HCT116 (cell line): ENCODE measurements around the gene ANAPC7. TPM values are rescaled to one million over a fixed set of nuclear protein-coding genes. Genes with fewer than 3 reads are reported as not detected.

Experiments
- CEBPB ChIP-seq: IDR thresholded peaks from 2 replicates; pipeline ENCODE4 v1.6.1; 2012; ENCODE audit warnings: low read depth
- EZH2 ChIP-seq: fragments of 200-600 bp; sonication (generic); IDR thresholded peaks from 2 replicates; pipeline ENCODE4 v1.6.1; 2017; ENCODE audit warnings: antibody characterized with exemption, mixed run types
- EZH2phosphoT487 ChIP-seq: fragments of 200-600 bp; IDR thresholded peaks from 2 replicates; pipeline ENCODE4 v1.6.1; 2018; ENCODE audit warnings: antibody characterized with exemption, borderline replicate concordance
- JUND ChIP-seq: IDR thresholded peaks from 2 replicates; pipeline ENCODE4 v1.6.1; 2012
- RAD21 ChIP-seq: IDR thresholded peaks from 2 replicates; pipeline ENCODE4 v1.6.1; 2012; ENCODE audit warnings: low read depth, mild to moderate bottlenecking
- REST ChIP-seq: IDR thresholded peaks from 2 replicates; pipeline ENCODE4 v1.6.1; 2012; ENCODE audit warnings: low read depth
- SIN3A ChIP-seq: IDR thresholded peaks from 2 replicates; pipeline ENCODE4 v1.6.1; 2012; ENCODE audit warnings: low read depth
- SRF ChIP-seq: IDR thresholded peaks from 2 replicates; pipeline ENCODE4 v1.6.1; 2012; ENCODE audit warnings: low read depth
- TCF7L2 ChIP-seq: IDR thresholded peaks from 2 replicates; pipeline ENCODE4 v1.7.0; 2011; ENCODE audit warnings: borderline replicate concordance, inconsistent platforms; ENCODE audit not compliant: insufficient read depth, insufficient read length; ENCODE audit errors: extremely low read depth
- YY1 ChIP-seq: IDR thresholded peaks from 2 replicates; pipeline ENCODE4 v1.6.1; 2011; ENCODE audit warnings: low read length, low read depth, moderate library complexity, mild to moderate bottlenecking; ENCODE audit not compliant: insufficient replicate concordance; ENCODE audit errors: extremely low read depth
- ZBTB33 ChIP-seq: IDR thresholded peaks from 2 replicates; pipeline ENCODE4 v1.6.1; 2011; ENCODE audit warnings: mild to moderate bottlenecking, low read length, moderate library complexity; ENCODE audit not compliant: insufficient replicate concordance; ENCODE audit errors: extremely low read depth
- ZFX ChIP-seq: fragments of 450-650 bp; IDR thresholded peaks from 2 replicates; pipeline ENCODE4 v1.6.1; 2017
- total RNA-seq: library from RNA; stranded (reverse); gene quantifications from one replicate; pipeline ENCODE4 v1.2.1, GENCODE V29; 2021; ENCODE audit not compliant: unreplicated experiment
- TF ChIP-seq, protein P1 (sequence below): IDR thresholded peaks from 2 replicates; pipeline ENCODE4 v1.6.1; 2012

Gene ANAPC7
- total RNA-seq, 1 experiment from 2014 or later, result 55.9 TPM

DNA sequence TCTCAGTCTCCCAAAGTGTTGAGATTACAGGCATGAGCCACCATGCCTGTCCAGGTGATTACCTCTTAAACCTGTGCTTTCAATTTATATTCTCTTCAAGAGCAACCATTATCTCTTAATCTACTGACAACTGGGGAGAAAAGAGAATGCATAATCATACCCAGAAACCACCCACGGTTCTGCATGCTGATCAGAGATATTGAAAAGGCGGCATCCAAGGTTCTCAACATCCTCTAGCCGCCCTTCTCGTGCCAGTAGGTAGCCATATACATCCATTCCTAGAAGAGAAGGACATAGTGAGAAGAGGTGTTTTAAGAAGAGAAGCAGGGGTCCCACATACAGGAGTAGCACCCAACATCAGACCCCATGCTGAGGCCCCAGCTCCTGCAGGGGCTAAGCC is 20.8 kb downstream of the ANAPC7 start (continued):
- TF ChIP-seq ZBTB33 (no peak), CEBPB (no peak), SRF (no peak), TCF7L2 (no peak), REST (no peak), RAD21 (no peak), ZFX (no peak), SIN3A (no peak), JUND (no peak), EZH2 (no peak), EZH2phosphoT487 (no peak), YY1 (no peak)
- TF ChIP-seq, protein P1, sequence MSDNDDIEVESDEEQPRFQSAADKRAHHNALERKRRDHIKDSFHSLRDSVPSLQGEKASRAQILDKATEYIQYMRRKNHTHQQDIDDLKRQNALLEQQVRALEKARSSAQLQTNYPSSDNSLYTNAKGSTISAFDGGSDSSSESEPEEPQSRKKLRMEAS, result no peak
